Breast epithelium (tissue), 3 donors: ENCODE measurements around the gene IQSEC3.
"Not testable (repeated sequence)": the region's sequence is repeated elsewhere in the genome, so short reads cannot be mapped to it uniquely, and the experiment has no call there.

Source experiments
- CTCF ChIP-seq, 3 donors: fragments of 450-650 bp; IDR thresholded peaks; one replicate each; pipeline ENCODE4 v1.5.1; 2016 to 2017; ENCODE audit warnings: antibody characterized with exemption in 3 of 3, mild to moderate bottlenecking in 3 of 3, moderate library complexity in 3 of 3
- POLR2A ChIP-seq: fragments of 450-650 bp; IDR thresholded peaks from one replicate; pipeline ENCODE4 v1.6.1; 2016; ENCODE audit warnings: antibody characterized with exemption, mild to moderate bottlenecking, moderate library complexity

GRCh38 chr12:19906-20305 is 46.7 kb upstream of the IQSEC3 start:
- not testable (repeated sequence) for TF ChIP-seq CTCF (IDR thresholded peaks at IDR 0.05); POLR2A
